Ovary (tissue), 3 donors: ENCODE data around the gene GMPR.
"Not testable (repeated sequence)": the region's sequence is repeated elsewhere in the genome, so short reads cannot be mapped to it uniquely, and the experiment has no call there.

Source experiments
- CTCF ChIP-seq, 3 donors: fragments of 450-650 bp in 2 of 3; fragments of 200-600 bp in 1 of 3; IDR thresholded peaks; one replicate each; pipeline versions ENCODE4 v1.5.1 to v1.8.0; 2016 to 2022; ENCODE audit warnings: antibody characterized with exemption in 3 of 3, mild to moderate bottlenecking in 1 of 3
- EP300 ChIP-seq: sonication (generic); formaldehyde crosslinking; IDR thresholded peaks from one replicate; pipeline ENCODE4 v1.6.1; 2017; ENCODE audit warnings: antibody characterized with exemption
- POLR2A ChIP-seq: fragments of 450-650 bp; IDR thresholded peaks from one replicate; pipeline ENCODE4 v1.6.1; 2017; ENCODE audit warnings: antibody characterized with exemption, mild to moderate bottlenecking, moderate library complexity
- donor health status: DM: no; HTN: no; CAD: no.

DNA sequence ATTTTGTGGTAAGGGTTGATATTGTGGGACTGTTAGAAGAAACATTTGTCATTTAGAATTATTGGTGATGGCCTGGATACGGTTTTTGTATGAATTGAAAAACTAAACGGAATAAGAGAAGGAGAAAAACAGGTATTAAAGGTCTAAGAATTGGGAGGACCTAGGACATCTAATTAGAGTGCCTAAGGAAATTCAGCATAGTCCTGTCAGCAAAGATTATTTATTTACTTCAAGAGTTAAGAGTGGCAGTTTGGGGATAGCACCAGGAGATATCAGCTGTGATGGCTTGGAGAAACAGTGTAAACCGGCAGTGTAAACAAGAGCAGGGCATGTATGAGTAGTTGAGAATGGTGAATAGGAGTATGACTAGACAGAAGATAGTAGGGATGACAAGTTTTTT, 21.2 kb downstream of the GMPR start:
- TF ChIP-seq CTCF (IDR thresholded peaks at IDR 0.05); POLR2A; EP300: not testable (repeated sequence)
